HUES64 (cell line): ENCODE results near the gene HINT1.

Source experiments
- H3K27ac ChIP-seq: 2 replicates; pipeline ENCODE4 v1.7.0; 2013; ENCODE audit warnings: low read depth, low read length, inconsistent platforms
- H3K27me3 ChIP-seq: 2 replicates; pipeline ENCODE4 v1.6.1; 2013; ENCODE audit warnings: mild to moderate bottlenecking, low read length; ENCODE audit not compliant: insufficient read depth
- H3K36me3 ChIP-seq: 2 replicates; pipeline ENCODE4 v1.6.1; 2013; ENCODE audit warnings: mild to moderate bottlenecking, low read length; ENCODE audit not compliant: insufficient read depth
- H3K4me1 ChIP-seq: 2 replicates; pipeline ENCODE4 v1.6.1; 2013; ENCODE audit warnings: mild to moderate bottlenecking, low read length, moderate library complexity; ENCODE audit not compliant: insufficient read depth
- H3K4me3 ChIP-seq: 2 replicates; pipeline ENCODE4 v1.5.1; 2013; ENCODE audit warnings: mild to moderate bottlenecking, low read length, moderate library complexity
- H3K9ac ChIP-seq: 2 replicates; pipeline ENCODE4 v1.6.1; 2013; ENCODE audit warnings: mild to moderate bottlenecking, low read depth, low read length
- H3K9me3 ChIP-seq: 2 replicates; pipeline ENCODE4 v1.6.1; 2013; ENCODE audit warnings: low read depth, low read length; ENCODE audit not compliant: insufficient read depth
- WGBS: fragments of 150-250, 120-280 bp; methylation state at CpG from one replicate; pipeline ENCODE4 v1.1.7; 2013; ENCODE audit warnings: missing lambda C conversion rate; 5-methylcytosine and 5-hydroxymethylcytosine counted together

HINT1 gene

DNA sequence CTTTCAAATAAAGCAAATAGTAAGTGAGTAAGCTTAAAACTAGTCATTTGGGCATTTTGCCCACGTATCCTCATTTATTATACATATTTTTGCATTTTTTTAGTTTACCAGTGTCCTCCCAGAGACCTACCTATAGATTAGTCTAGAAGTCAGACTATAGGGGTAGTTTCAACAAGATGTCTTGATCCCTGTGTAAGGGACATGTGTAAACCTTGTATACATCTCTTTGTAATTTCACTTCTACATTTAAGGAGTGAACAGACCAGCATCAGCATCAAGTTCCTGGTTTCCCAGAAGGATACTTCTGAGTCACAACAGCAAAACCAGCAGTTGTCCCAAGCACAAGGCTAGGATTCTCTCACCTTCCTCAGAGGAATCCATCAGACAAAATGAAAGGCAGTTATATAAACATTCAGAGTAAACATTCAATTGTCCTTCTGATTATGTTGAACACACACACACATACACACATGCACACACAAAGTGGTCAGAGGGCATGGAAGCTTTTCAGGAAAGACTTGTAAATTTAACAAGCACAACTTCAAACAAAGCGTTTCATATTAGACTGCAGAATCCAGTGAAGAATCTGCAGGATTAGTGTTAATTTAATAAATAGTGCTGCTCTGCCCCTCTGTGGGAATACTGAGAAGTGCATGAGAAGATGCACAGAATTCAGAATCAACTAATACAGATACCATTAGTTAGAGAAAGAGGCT is 55.4 kb downstream of the HINT1 start:
- H3K36me3 ChIP-seq: no peaks in the 10 kb centered on the region
- no peak overlapping the region for H3K9ac ChIP-seq
- H3K9me3 ChIP-seq: no peaks in the 10 kb centered on the region
- whole genome bisulfite sequencing: 75% methylated on average over 1 of the region's 2 CpGs
- no peak overlapping the region for H3K4me3 ChIP-seq
- H3K4me1 ChIP-seq: no peaks in the 10 kb centered on the region
- H3K27me3 ChIP-seq: no peaks in the 10 kb centered on the region
- H3K27ac ChIP-seq: no peak overlapping the region
